HEK293 (cell line): Measurements from ENCODE around the gene RXFP4.
A peak's percentile ranks its signal among the peaks of the same experiment; 100 is the strongest.

Experiments used
- CTCF ChIA-PET: fragments of 350-600 bp; formaldehyde crosslinking; extraction: SDS; loops from one replicate; lab custom pipeline; 2021; ENCODE audit warnings: antibody characterized with exemption; lab: Yijun Ruan, JAX
- POLR2A ChIA-PET: fragments of 300-600 bp; formaldehyde crosslinking; extraction: SDS; loops from one replicate; lab custom pipeline; 2020; ENCODE audit warnings: antibody characterized with exemption, inconsistent platforms; lab: Yijun Ruan, JAX
- H3K27ac ChIP-seq: fragments of 200-500 bp; sonication (Bioruptor generic); 2 replicates; pipeline ENCODE4 v1.5.1; 2014; ENCODE audit warnings: low read depth, low read length, control low read depth, inconsistent platforms; ENCODE audit errors: extremely low read depth
- H3K36me3 ChIP-seq, 2 experiments: fragments of 200-500 bp in 1 of 2; sonication (Bioruptor generic) in 1 of 2; 1 replicate in 1 of 2; 2 replicates in 1 of 2; pipeline ENCODE4 v1.5.1; 2014 to 2017; ENCODE audit warnings: inconsistent platforms in 2 of 2, low read length in 2 of 2; ENCODE audit not compliant: control insufficient read depth in 2 of 2, insufficient read depth in 1 of 2
- H3K4me1 ChIP-seq: fragments of 200-500 bp; sonication (Bioruptor generic); 2 replicates; pipeline ENCODE4 v1.5.1; 2014; ENCODE audit warnings: mild to moderate bottlenecking, low read length, inconsistent platforms; ENCODE audit not compliant: control insufficient read depth, insufficient read depth
- H3K4me3 ChIP-seq: 2 replicates; pipeline ENCODE4 v1.5.1; 2011; ENCODE audit warnings: low read depth, mild to moderate bottlenecking, control low read depth, low read length, moderate library complexity
- H3K9me3 ChIP-seq: fragments of 200-500 bp; sonication (Bioruptor generic); 2 replicates; pipeline ENCODE4 v1.5.1; 2014; ENCODE audit warnings: low read depth, low read length, inconsistent platforms; ENCODE audit not compliant: control insufficient read depth, insufficient read depth
- AEBP2 ChIP-seq: fragments of 450-650 bp; formaldehyde crosslinking; IDR thresholded peaks from 2 replicates; pipeline ENCODE4 v1.5.1; 2016; ENCODE audit warnings: missing biosample characterization, missing genetic modification characterization, borderline replicate concordance
- BCL11A ChIP-seq: fragments of 450-650 bp; formaldehyde crosslinking; IDR thresholded peaks from 2 replicates; pipeline ENCODE4 v1.5.1; 2016; ENCODE audit warnings: low read depth, missing biosample characterization, missing genetic modification characterization
- GLIS1 ChIP-seq: fragments of 450-650 bp; formaldehyde crosslinking; IDR thresholded peaks from 2 replicates; pipeline ENCODE4 v1.5.1; 2016; ENCODE audit warnings: missing biosample characterization, missing genetic modification characterization
- HIC1 ChIP-seq: fragments of 450-650 bp; formaldehyde crosslinking; IDR thresholded peaks from 2 replicates; pipeline ENCODE4 v1.5.1; 2016; ENCODE audit warnings: missing biosample characterization, missing genetic modification characterization
- INSM2 ChIP-seq: fragments of 450-650 bp; formaldehyde crosslinking; IDR thresholded peaks from 2 replicates; pipeline ENCODE4 v1.5.1; 2016; ENCODE audit warnings: missing biosample characterization, missing genetic modification characterization
- REPIN1 ChIP-seq: fragments of 450-650 bp; formaldehyde crosslinking; IDR thresholded peaks from 2 replicates; pipeline ENCODE4 v1.5.1; 2017; ENCODE audit warnings: missing biosample characterization, missing genetic modification characterization, low read depth
- TCF7L2 ChIP-seq: IDR thresholded peaks from 2 replicates; pipeline ENCODE4 v1.6.1; 2011; ENCODE audit warnings: low read depth, mild to moderate bottlenecking, inconsistent platforms, low read length, moderate library complexity, borderline replicate concordance
- YY1 ChIP-seq: fragments of 450-650 bp; formaldehyde crosslinking; IDR thresholded peaks from 2 replicates; pipeline ENCODE4 v1.5.1; 2018; ENCODE audit warnings: missing biosample characterization, missing genetic modification characterization
- ZNF112 ChIP-seq: fragments of 450-650 bp; formaldehyde crosslinking; IDR thresholded peaks from 2 replicates; pipeline ENCODE4 v1.5.0; 2017; ENCODE audit warnings: missing biosample characterization, missing genetic modification characterization
- ZNF114 ChIP-seq: fragments of 450-650 bp; formaldehyde crosslinking; IDR thresholded peaks from 2 replicates; pipeline ENCODE4 v1.5.0; 2017; ENCODE audit warnings: missing biosample characterization, missing genetic modification characterization
- ZNF175 ChIP-seq: fragments of 450-650 bp; formaldehyde crosslinking; IDR thresholded peaks from 2 replicates; pipeline ENCODE4 v1.5.1; 2016; ENCODE audit warnings: missing biosample characterization, missing genetic modification characterization
- ZNF18 ChIP-seq: fragments of 450-650 bp; formaldehyde crosslinking; IDR thresholded peaks from 2 replicates; pipeline ENCODE4 v1.5.1; 2016; ENCODE audit warnings: missing biosample characterization, missing genetic modification characterization
- ZNF184 ChIP-seq: fragments of 450-650 bp; IDR thresholded peaks from 2 replicates; pipeline ENCODE4 v1.5.1; 2018; ENCODE audit warnings: missing biosample characterization, mild to moderate bottlenecking, missing genetic modification characterization
- ZNF19 ChIP-seq: fragments of 450-650 bp; formaldehyde crosslinking; IDR thresholded peaks from 2 replicates; pipeline ENCODE4; 2016; ENCODE audit warnings: missing biosample characterization, missing genetic modification characterization, low read depth
- ZNF2 ChIP-seq: fragments of 450-650 bp; formaldehyde crosslinking; IDR thresholded peaks from 2 replicates; pipeline ENCODE4 v1.5.1; 2016; ENCODE audit warnings: missing biosample characterization, missing genetic modification characterization
- ZNF302 ChIP-seq: fragments of 450-650 bp; formaldehyde crosslinking; IDR thresholded peaks from 2 replicates; pipeline ENCODE4 v1.5.1; 2016; ENCODE audit warnings: missing biosample characterization, missing genetic modification characterization, low read depth
- ZNF311 ChIP-seq: fragments of 450-650 bp; formaldehyde crosslinking; IDR thresholded peaks from 2 replicates; pipeline ENCODE4 v1.5.1; 2017; ENCODE audit warnings: missing biosample characterization, missing genetic modification characterization, borderline replicate concordance
- ZNF335 ChIP-seq: fragments of 450-650 bp; formaldehyde crosslinking; conservative IDR thresholded peaks from 2 replicates; pipeline ENCODE4 v1.5.1; 2016; ENCODE audit warnings: missing biosample characterization, missing genetic modification characterization
- ZNF404 ChIP-seq: fragments of 450-650 bp; formaldehyde crosslinking; IDR thresholded peaks from 2 replicates; pipeline ENCODE4 v1.5.1; 2017; ENCODE audit warnings: missing biosample characterization, missing genetic modification characterization
- ZNF555 ChIP-seq: fragments of 450-650 bp; formaldehyde crosslinking; conservative IDR thresholded peaks from 2 replicates; pipeline ENCODE4 v1.5.1; 2017; ENCODE audit warnings: missing biosample characterization, mild to moderate bottlenecking, missing genetic modification characterization, inconsistent platforms
- ZNF580 ChIP-seq: fragments of 450-650 bp; formaldehyde crosslinking; IDR thresholded peaks from 2 replicates; pipeline ENCODE4 v1.5.1; 2016; ENCODE audit warnings: missing biosample characterization, missing genetic modification characterization
- ZNF600 ChIP-seq: fragments of 450-650 bp; formaldehyde crosslinking; IDR thresholded peaks from 2 replicates; pipeline ENCODE4 v1.5.1; 2016; ENCODE audit warnings: missing biosample characterization, missing genetic modification characterization
- ZNF624 ChIP-seq: fragments of 450-650 bp; formaldehyde crosslinking; IDR thresholded peaks from 2 replicates; pipeline ENCODE4 v1.5.1; 2017; ENCODE audit warnings: missing biosample characterization, missing genetic modification characterization
- ZNF792 ChIP-seq: fragments of 450-650 bp; formaldehyde crosslinking; IDR thresholded peaks from 2 replicates; pipeline ENCODE4 v1.5.1; 2016; ENCODE audit warnings: missing biosample characterization, missing genetic modification characterization
- ZNF830 ChIP-seq: fragments of 450-650 bp; IDR thresholded peaks from 2 replicates; pipeline ENCODE4 v1.5.0; 2018; ENCODE audit warnings: missing biosample characterization, missing genetic modification characterization, low read depth, mild to moderate bottlenecking, moderate library complexity
- ZSCAN23 ChIP-seq: fragments of 450-650 bp; formaldehyde crosslinking; IDR thresholded peaks from 2 replicates; pipeline ENCODE4 v1.5.1; 2016; ENCODE audit warnings: missing biosample characterization, missing genetic modification characterization
- ZXDB ChIP-seq: fragments of 450-650 bp; formaldehyde crosslinking; IDR thresholded peaks from 2 replicates; pipeline ENCODE4 v1.5.1; 2016; ENCODE audit warnings: missing biosample characterization, missing genetic modification characterization

Gene RXFP4

GRCh38 chr1:155912056-155912536 lies 29.3 kb upstream of the RXFP4 start (continued):
- TF ChIP-seq BCL11A (tag by site-specific recombination), result no peak
- TF ChIP-seq INSM2 (tag by site-specific recombination), result peak; percentile 55
- peak; percentile 65 for TF ChIP-seq ZNF600
- TF ChIP-seq ZNF2, result 0 out of 2 replicates have a peak, but pooled peaks have one; percentile 6
- TF ChIP-seq ZNF18 (tag by site-specific recombination), result no peak
- no peak for TF ChIP-seq ZNF114 (tag by site-specific recombination)
- TF ChIP-seq ZNF624 (tag by site-specific recombination), result no peak
- no peak for TF ChIP-seq ZNF555 (tag by site-specific recombination)
- TF ChIP-seq ZNF112, result no peak
- TF ChIP-seq ZNF311 (tag by site-specific recombination), result no peak
- TF ChIP-seq ZNF335 (tag by site-specific recombination), result peak; percentile 14; the same call in 1 of the 2 replicates
- no peak for TF ChIP-seq ZNF302 (tag by site-specific recombination)
- TF ChIP-seq GLIS1, result peak; percentile 18; the same call in 1 of the 2 replicates
- TF ChIP-seq TCF7L2, result no peak
- TF ChIP-seq AEBP2 (tag by site-specific recombination), result no peak
- no peak for TF ChIP-seq ZNF175 (tag by site-specific recombination)
- no peak for TF ChIP-seq ZNF19
- no peak for TF ChIP-seq ZSCAN23 (tag by site-specific recombination)
- no peak for TF ChIP-seq ZNF404

- H3K27ac ChIP-seq, result no peak overlapping the region
- no peaks in the 10 kb centered on the region for H3K4me1 ChIP-seq
- ChIA-PET CTCF (interaction anchor here (0.6 kb wide), 1 partner anchor 687 kb away, joined by 3 read pairs; no protein-coding TSS in a partner anchor), POLR2A (interaction anchor here (1.0 to 2.5 kb wide), 2 partner anchors 16 to 18 kb away, joined by 3 to 9 read pairs; no protein-coding TSS in a partner anchor)
- peaks cover 75 to 86% of the 10 kb centered on the region in 2 experiments for H3K36me3 ChIP-seq
- H3K9me3 ChIP-seq, result no peaks in the 10 kb centered on the region
- H3K4me3 ChIP-seq, result no peak overlapping the region
- TF ChIP-seq ZNF830 (no peak), YY1 (tag by site-specific recombination) (no peak), ZNF792 (tag by site-specific recombination) (no peak), ZXDB (tag by site-specific recombination) (no peak), HIC1 (tag by site-specific recombination) (no peak), ZNF18 (tag by site-specific recombination) (no peak), ZNF184 (tag by site-specific recombination) (no peak), REPIN1 (tag by site-specific recombination) (no peak), ZNF580 (tag by site-specific recombination) (no peak)
These were observed 27.3 kb upstream of the RXFP4 start for GRCh38 chr1:155913969-155914757.
